Hippocampal formation (tissue), 2 donors: ENCODE results near the gene CRB3.

Experiments used
- DNase-seq, 2 donors: peaks; one replicate each; lab custom pipeline; 2025; lab: John Stamatoyannopoulos, UW

The CRB3 gene

GRCh38 chr19:6433165-6433564, 30.9 kb upstream of the CRB3 start:
- no peak for DNase-seq

GRCh38 chr19:6433663-6434062, 30.4 kb upstream of the CRB3 start, which contains the start of gene SLC25A41:
Gene SLC25A41 (minus strand): TSS chr19:6433763. CDS start chr19:6433693, 70 bp downstream.
- DNase-seq: no peak

GRCh38 chr19:6439743-6440142, 24.3 kb upstream of the CRB3 start:
- no peak for DNase-seq

GRCh38 chr19:6440905-6441304, 23.2 kb upstream of the CRB3 start:
- DNase-seq: no peak

- DNase-seq: no peak
These were observed 21.9 kb upstream of the CRB3 start for GRCh38 chr19:6442087-6442688.

GRCh38 chr19:6443986-6444385, 20.1 kb upstream of the CRB3 start:
- DNase-seq: no peak

- no peak for DNase-seq
These were observed 17.6 kb upstream of the CRB3 start for GRCh38 chr19:6446452-6446851.

GRCh38 chr19:6448045-6448444, 16.0 kb upstream of the CRB3 start:
- no peak for DNase-seq

- no peak for DNase-seq
These were observed 13.9 kb upstream of the CRB3 start for GRCh38 chr19:6450166-6450565.

GRCh38 chr19:6451583-6452222, 12.4 kb upstream of the CRB3 start:
- DNase-seq: no peak

- no peak for DNase-seq
These were observed 11.9 kb upstream of the CRB3 start for GRCh38 chr19:6452223-6452614.

GRCh38 chr19:6452899-6453298, 11.2 kb upstream of the CRB3 start:
- DNase-seq: no peak

- no peak for DNase-seq
These were observed 10.0 kb upstream of the CRB3 start for GRCh38 chr19:6453951-6454565.

GRCh38 chr19:6455924-6456323, 8.1 kb upstream of the CRB3 start:
- no peak for DNase-seq

GRCh38 chr19:6457958-6458694, 5.9 kb upstream of the CRB3 start:
- DNase-seq: no peak

- no peak for DNase-seq
These were observed 5.3 kb upstream of the CRB3 start for GRCh38 chr19:6458695-6459261.

GRCh38 chr19:6459262-6460098, 4.6 kb upstream of the CRB3 start, which contains the start of gene SLC25A23:
Gene SLC25A23 (minus strand): TSS chr19:6459792. CDS start chr19:6459628, 164 bp downstream.
- peak; percentile 55 to 67 for DNase-seq

- peak; percentile 97 to 99 for DNase-seq
These were observed 3.8 kb upstream of the CRB3 start for GRCh38 chr19:6460099-6460884.

GRCh38 chr19:6465006-6465405, 935 bp downstream of the CRB3 start:
- DNase-seq: no peak

- DNase-seq: no peak
These were observed 1.6 kb downstream of the CRB3 start for GRCh38 chr19:6465663-6466062.
